Stimulated activated CD8-positive, alpha-beta memory T cell treated with anti-CD3 and anti-CD28 coated beads, Interleukin-12 subunit alpha, Interleukin-12 subunit beta, amount 100 ng/mL, for 24 hours (primary cell): ENCODE measurements around the gene CTNNA2.

Experiments used
- DNase-seq: peaks from one replicate; pipeline ENCODE4 v3.0.0-alpha.2; 2020; ENCODE audit errors: extremely low read depth

CTNNA2 gene

GRCh38 chr2:79788952-79789651, 276.3 kb downstream of the CTNNA2 start:
- no peak for DNase-seq

DNA sequence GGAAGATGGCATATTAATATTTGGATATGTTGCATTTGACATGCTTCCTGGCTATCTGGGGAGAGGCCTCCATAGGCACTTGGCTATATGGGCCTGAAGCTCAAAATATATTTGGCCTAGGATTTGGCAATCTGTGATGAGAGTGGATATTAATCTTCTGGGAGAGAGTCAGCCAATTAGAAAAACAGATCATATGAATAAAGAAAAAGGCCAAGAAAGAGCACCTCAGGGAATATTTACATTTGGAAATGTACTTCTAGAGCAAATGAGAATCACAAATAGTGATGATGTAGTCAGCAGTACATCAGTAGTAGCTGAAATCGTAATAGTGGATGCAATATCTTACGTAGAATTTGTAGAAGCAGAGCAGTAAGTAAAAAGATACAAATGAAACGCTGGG, 277.0 kb downstream of the CTNNA2 start:
- no peak for DNase-seq

DNA sequence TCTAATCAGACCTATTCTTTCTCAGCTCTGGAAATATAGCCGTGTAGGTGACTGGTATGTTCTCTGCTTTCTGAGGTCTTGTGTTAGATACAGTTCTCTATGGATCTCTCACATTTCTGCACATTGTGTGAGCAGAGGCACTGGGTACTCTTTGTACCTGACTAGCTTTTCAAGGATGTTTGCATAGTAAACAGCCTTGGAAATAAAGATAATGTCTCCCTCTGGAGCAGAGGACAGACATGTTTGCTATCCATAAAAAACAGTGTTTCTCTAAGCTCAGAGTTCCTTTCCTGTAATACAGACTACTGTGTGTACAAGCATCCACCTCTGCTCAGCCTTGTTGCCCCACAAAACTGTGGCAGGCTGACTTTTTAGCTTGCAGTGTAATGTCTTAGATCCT, 279.2 kb downstream of the CTNNA2 start:
- no peak for DNase-seq

- no peak for DNase-seq
Measured at GRCh38 chr2:79793006-79793405, 280.2 kb downstream of the CTNNA2 start.

- no peak for DNase-seq
Measured at GRCh38 chr2:79796641-79797040, 283.8 kb downstream of the CTNNA2 start.

DNA sequence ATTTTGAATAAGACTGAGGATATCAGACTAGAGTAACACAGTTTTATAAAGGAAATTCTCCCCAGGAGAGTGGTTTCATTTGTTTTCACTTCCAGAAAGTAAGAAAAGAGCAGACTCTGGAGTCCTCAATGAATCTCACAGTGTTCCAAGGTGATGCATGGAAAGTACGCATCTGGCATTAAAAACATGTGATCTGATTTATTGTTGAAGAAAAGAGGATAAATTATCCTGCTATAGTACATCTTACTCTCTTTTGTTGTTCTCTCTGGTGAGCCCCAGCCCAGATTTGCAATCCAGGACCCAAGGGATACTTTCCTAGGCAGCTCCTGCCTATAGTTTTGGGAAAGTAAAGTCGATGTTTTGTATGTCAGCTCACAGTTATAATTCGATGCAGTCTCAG, 285.9 kb downstream of the CTNNA2 start:
- DNase-seq, result no peak

DNA sequence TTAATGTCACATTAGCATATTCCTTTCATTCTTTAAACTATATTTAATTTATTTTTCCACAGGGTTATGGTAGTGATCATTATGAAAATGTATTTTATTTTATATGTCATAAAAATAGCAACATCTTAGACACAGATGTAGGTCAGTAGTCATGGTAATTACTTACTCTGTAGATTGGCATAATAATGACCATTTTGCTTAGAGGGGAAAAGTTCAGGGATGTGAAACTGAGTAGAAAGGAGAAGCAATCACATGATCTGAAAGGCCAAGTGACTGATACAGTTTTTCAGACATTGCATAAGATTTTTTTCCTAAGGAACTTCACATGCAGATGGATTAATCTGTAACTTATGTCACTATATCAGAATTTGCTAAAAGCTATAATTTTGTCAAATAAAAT, 286.9 kb downstream of the CTNNA2 start:
- no peak for DNase-seq

DNA sequence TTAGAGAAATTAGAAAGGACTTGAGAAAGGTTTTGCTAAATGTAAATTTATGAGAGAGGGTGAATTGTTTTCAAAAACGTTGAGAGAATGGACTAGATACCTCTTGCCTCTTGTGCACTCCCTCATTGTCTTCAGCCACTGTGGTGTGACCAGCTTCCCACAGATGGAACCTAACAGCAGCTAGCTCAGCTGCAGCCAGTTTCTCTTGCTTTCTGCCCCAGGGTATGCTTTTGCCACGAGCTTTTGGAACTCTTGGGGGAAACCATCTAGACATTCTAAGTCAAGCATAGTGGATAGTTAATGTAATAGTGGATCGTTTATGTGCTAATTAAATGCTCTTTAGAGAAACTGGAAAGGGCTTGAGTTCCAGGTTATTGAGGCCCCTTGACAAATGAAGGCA, 288.2 kb downstream of the CTNNA2 start:
- no peak for DNase-seq

GRCh38 chr2:79817288-79817687, 304.4 kb downstream of the CTNNA2 start:
- no peak for DNase-seq

- DNase-seq, result no peak
Measured at GRCh38 chr2:79820281-79820680, 307.4 kb downstream of the CTNNA2 start.

GRCh38 chr2:79822136-79822535, 309.3 kb downstream of the CTNNA2 start:
- no peak for DNase-seq

DNA sequence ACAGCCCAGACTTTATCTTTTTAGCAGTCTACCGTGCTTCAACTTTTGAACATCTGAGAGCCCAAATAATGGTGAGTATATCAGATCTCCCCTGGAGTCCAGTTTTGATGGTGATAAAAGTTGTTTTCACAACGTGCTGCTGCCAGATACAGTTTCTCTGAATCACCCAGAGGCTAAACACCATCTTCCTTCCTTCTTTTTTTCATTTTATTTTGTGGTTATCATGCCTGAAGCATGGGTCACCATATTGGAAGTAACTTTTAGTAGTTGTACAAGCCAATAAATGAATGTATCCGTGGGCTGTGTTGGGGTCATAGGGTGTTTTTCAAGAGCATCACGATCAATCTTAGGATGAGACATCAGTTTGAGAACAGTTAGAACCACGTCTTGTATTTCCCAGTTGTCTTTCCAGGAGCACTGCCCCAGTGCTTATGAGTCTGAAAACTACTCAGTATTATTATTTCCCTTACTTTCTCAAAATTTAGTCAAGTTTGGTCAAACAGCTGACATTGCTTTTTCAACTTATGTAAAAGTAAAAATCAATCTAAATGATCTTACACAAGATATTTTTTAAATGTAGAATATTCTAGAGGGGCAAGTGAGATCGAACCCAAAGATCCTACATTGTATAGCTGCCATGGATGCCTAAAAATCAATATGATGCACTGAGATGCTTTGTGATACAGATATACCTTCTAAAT, 311.4 kb downstream of the CTNNA2 start:
- no peak for DNase-seq

DNA sequence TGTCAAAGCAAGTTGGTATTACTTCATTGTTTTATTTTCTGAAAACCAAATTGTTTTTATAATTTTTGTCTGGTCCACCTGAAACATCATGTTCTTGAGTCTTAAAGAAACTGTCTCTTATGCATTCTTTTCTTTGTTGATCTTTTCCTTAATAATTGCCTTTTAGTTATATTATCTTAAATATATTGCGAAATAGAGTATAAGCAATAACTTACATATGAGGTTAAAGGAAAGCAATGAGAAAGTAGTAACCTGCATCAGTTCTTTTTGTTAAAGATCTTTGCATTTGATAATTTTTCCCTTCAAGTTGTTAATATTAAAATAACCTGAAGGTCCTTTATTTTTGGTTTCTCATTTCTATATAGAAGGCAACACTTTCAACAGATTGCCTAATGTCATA, 315.0 kb downstream of the CTNNA2 start:
- DNase-seq, result no peak

GRCh38 chr2:79830501-79830900, 317.6 kb downstream of the CTNNA2 start:
- DNase-seq, result no peak

- DNase-seq, result no peak
Measured at GRCh38 chr2:79831961-79832360, 319.1 kb downstream of the CTNNA2 start.

DNA sequence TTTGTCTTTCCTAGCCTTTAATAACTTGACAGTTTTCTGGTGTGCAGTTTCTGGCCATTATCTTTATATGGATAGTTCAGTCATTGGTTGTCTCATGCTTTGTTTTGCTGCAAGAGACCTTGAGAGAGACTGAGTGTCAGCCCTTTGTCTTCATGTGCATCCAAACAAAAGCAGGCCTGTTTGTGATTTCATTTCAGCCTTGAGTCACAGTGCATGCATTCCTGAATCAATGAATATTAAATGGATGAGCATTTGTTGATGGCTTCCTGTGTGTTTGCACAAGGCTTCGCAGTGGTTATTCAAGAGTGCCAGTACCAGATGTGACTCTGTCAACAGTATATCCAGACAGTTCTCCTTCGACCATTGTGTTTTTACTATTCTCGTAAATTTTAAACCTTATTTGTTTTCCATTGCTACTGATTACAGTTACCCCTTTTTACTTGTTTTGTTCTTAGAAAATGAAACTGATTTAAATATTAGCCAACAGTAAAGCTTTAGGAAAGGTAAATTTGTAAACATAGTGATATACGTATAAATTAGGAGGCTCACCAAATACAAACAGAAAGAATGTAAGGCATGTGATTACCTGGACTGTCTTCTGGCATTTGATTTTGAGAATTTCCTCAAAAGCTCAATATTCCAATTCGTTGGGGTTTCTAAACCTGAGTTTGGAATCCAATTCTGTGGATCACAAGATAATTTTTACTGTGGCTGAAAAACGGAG, 319.8 kb downstream of the CTNNA2 start:
- DNase-seq, result no peak

- no peak for DNase-seq
Measured at GRCh38 chr2:79833235-79833878, 320.5 kb downstream of the CTNNA2 start.

DNA sequence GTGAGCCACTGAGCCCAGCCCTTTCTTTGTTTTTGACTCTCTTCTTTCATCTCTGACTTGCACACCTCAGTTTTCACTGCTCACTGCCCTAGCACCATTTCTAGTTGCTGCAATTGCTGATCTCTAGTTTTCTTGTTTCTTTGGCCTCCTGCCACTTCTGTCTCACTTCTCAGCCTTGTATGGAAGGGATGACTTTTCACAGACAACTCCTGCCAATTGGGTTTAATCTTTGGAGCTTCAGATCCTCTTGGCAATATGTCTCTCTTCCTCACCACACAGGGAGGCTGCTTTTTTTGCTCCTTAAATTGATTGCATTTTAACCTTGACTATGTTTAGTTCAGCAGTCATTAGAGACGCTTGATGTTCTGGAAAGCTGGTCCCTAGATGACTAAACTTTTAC, 323.1 kb downstream of the CTNNA2 start:
- DNase-seq, result no peak

DNA sequence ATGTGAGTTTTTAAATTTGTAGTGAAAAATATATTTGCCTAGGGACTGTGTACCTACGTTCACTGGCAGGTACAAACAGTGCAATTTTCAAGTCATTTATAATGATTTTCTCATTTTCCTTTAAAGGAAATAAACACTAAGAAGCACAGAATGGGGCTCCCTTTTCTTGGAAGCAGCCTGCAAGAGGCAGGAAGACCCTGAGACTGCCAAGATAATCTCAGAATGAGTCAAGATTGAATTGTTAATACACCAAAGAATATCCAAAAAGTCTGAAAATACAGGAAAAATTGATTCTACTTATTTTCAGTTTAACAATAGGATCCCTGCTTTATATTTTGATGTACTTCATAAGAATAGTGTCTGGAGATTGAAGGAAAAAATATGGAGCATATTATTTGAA, 331.2 kb downstream of the CTNNA2 start:
- DNase-seq, result no peak

DNA sequence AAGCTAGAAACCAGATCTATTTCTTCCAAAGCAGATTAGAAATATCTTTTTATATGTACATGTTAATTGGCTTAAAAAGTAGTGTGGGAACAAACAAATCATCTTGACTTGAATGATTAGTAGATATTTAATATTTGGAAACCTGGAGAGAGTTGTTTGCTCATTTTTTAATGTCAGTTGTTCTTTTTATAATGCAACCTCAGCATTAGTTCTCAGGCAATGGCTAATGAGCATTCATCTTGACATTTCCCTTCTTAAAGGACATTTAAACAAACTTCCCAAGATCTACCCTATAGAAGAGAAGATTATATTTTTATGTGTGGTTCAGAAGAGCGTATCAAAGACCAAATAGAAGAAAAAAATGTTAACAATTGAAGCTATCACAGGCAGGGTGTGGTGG, 334.0 kb downstream of the CTNNA2 start:
- no peak for DNase-seq

DNA sequence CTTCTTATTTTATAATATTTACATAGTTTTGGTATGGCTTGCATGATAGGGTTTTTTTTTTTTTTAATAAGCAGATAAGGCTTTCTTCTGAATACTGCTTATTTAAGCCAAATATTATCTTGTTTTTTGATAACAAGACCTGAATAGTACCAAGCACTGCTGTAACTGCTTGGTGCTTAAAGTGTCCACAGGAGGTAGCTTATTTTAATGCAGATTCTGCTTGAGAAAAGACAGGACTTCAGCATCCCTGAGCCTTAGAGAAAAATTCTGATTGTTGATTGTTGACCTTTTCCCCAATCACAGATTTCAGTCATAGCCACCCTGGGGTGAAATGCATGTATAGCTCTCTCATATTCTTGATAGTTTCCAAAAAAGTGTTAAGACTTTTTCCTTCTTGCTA, 336.4 kb downstream of the CTNNA2 start:
- DNase-seq, result no peak

GRCh38 chr2:79849949-79850348, 337.1 kb downstream of the CTNNA2 start:
- no peak for DNase-seq

GRCh38 chr2:79850912-79851311, 338.1 kb downstream of the CTNNA2 start:
- no peak for DNase-seq
